Measurements from ENCODE around the gene MKLN1. TPM values are rescaled to one million over a fixed set of nuclear protein-coding genes. Genes with fewer than 3 reads are reported as not detected.
"Not testable (repeated sequence)": the region's sequence is repeated elsewhere in the genome, so short reads cannot be mapped to it uniquely, and the experiment has no call there.

The MKLN1 gene
- total and polyA plus RNA-seq, 2 of the 4 experiments (the other 2 are of a cell fraction), result 17.5 to 52.0 TPM

- BruUV-seq (replicated peaks); H3K4me3 ChIP-seq (ENCODE audit: insufficient read depth, low read depth, low read length); H4K20me1 ChIP-seq (ENCODE audit: insufficient read depth, low read length); H2AK5ac ChIP-seq (ENCODE audit: low read depth, low read length); DNase-seq; H4K91ac ChIP-seq (ENCODE audit: insufficient read depth, low read depth, low read length); intact Hi-C loops (cut with micrococcal nuclease); in situ Hi-C loops (cut with MboI; ENCODE audit: low sequenced_read_pairs); dilution Hi-C loops (cut with HindIII; ENCODE audit: low sequenced_read_pairs, unreplicated experiment); H3K4me2 ChIP-seq (ENCODE audit: low read depth, low read length); H3K9me3 ChIP-seq (ENCODE audit: control insufficient read depth, insufficient read depth, low read length); H2AFZ ChIP-seq (replicated peaks; ENCODE audit: low read length, poor library complexity); H2AK9ac ChIP-seq (replicated peaks; ENCODE audit: low read depth, low read length, poor library complexity); H3K14ac ChIP-seq (replicated peaks; ENCODE audit: low read depth, low read length); POLR2A ChIA-PET (ENCODE audit: unreplicated experiment); H3K4ac ChIP-seq (ENCODE audit: low read depth, low read length); H3K56ac ChIP-seq (ENCODE audit: extremely low read depth, insufficient read depth, low read length); H3K4me1 ChIP-seq (ENCODE audit: control insufficient read depth, insufficient read depth, low read length); H2BK20ac ChIP-seq (ENCODE audit: low read depth, low read length); H2BK5ac ChIP-seq (ENCODE audit: low read depth, low read length, poor library complexity, severe bottlenecking); H3K9ac ChIP-seq (ENCODE audit: low read depth, low read length); H2BK120ac ChIP-seq (ENCODE audit: low read depth, low read length); H2BK15ac ChIP-seq (ENCODE audit: low read depth, low read length); H4K8ac ChIP-seq (ENCODE audit: low read depth in 2 of 2, low read length in 2 of 2); H4K5ac ChIP-seq (ENCODE audit: low read depth, low read length); ATAC-seq (ENCODE audit: low read depth); H3K9me1 ChIP-seq (ENCODE audit: insufficient read depth, low read length); H3K27ac ChIP-seq (ENCODE audit: insufficient read depth, low read length); H3K27me3 ChIP-seq (ENCODE audit: control insufficient read depth, insufficient read depth, low read length); H3K23ac ChIP-seq (ENCODE audit: low read depth, low read length); H3K18ac ChIP-seq (ENCODE audit: low read depth, low read length): not testable (repeated sequence)
- H3K79me1 ChIP-seq (ENCODE audit: low read depth in 1 of 2, low read length in 2 of 2), result peaks cover 13 to 27% of the 10 kb centered on the region in 2 experiments; a peak in 2 of 4 replicates
- peaks cover 12% of the 10 kb centered on the region for H3K36me3 ChIP-seq (ENCODE audit: control insufficient read depth, insufficient read depth, low read length)
- CTCF ChIA-PET, result interaction anchor here (0.6 kb wide), 1 partner anchor 76 kb away, joined by 6 read pairs; no protein-coding TSS in a partner anchor
- WGBS, 2 experiments (ENCODE audit: extremely low coverage in 2 of 2, insufficient read length in 1 of 2), result 100% methylated on average over 1 of the region's 7 CpGs; no CpG with 5 or more reads in 1 of the 2 experiments
These were observed 103.2 kb downstream of the MKLN1 start for GRCh38 chr7:131430826-131431225.
